MCF 10A (cell line): ENCODE data around the gene ANGPTL8. TPM values are rescaled to one million over a fixed set of nuclear protein-coding genes. Genes with fewer than 3 reads are reported as not detected.

ENCODE experiments used
- BruUV-seq: library from RNA; stranded (reverse); fragments of 400-500 nt; replicated peaks from 2 replicates; lab custom pipeline; 2021; lab: Mats Ljungman, UMichigan
- CTCF ChIA-PET: fragments of 300-600 bp; sonication (Branson Sonifier 250); formaldehyde crosslinking; extraction: SDS; loops from one replicate; lab custom pipeline; 2021; ENCODE audit warnings: antibody characterized with exemption, inconsistent platforms; lab: Yijun Ruan, JAX
- POLR2A ChIA-PET: fragments of 300-600, 350-650 bp; sonication (Branson Sonifier 250); formaldehyde crosslinking; extraction: SDS; loops from one replicate; lab custom pipeline; 2020; ENCODE audit warnings: antibody characterized with exemption, inconsistent platforms; lab: Yijun Ruan, JAX
- DNase-seq: peaks from one replicate; pipeline ENCODE4 v3.0.0-alpha.2; 2018; ENCODE audit not compliant: unreplicated experiment
- H3K27ac Mint-ChIP-seq: one replicate; pipeline ENCODE4 v1.8.0; 2022; ENCODE audit warnings: mild to moderate bottlenecking, low read depth, mixed read lengths; ENCODE audit not compliant: unreplicated experiment
- H3K27me3 Mint-ChIP-seq: one replicate; pipeline ENCODE4 v1.8.0; 2022; ENCODE audit warnings: mixed read lengths; ENCODE audit not compliant: insufficient read depth, unreplicated experiment
- H3K36me3 Mint-ChIP-seq: one replicate; pipeline ENCODE4 v1.8.0; 2022; ENCODE audit warnings: mild to moderate bottlenecking, moderate library complexity, mixed read lengths; ENCODE audit not compliant: insufficient read depth, unreplicated experiment
- H3K4me1 Mint-ChIP-seq: one replicate; pipeline ENCODE4 v1.8.0; 2022; ENCODE audit warnings: mixed read lengths; ENCODE audit not compliant: insufficient read depth, unreplicated experiment
- H3K4me3 Mint-ChIP-seq: one replicate; pipeline ENCODE4 v1.8.0; 2022; ENCODE audit warnings: mild to moderate bottlenecking, moderate library complexity, mixed read lengths; ENCODE audit not compliant: unreplicated experiment
- H3K9me3 Mint-ChIP-seq: one replicate; pipeline ENCODE4 v1.8.0; 2022; ENCODE audit warnings: mixed read lengths; ENCODE audit not compliant: unreplicated experiment
- intact Hi-C: fragments of 100-400 bp; cut with micrococcal nuclease; formaldehyde crosslinking; loops from 2 replicates; pipeline ENCODE4 v1.14.1; 2022
- total RNA-seq: library from RNA; stranded (reverse); gene quantifications from 2 replicates; pipeline ENCODE4 v1.2.3, GENCODE V29; 2022
- TF ChIP-seq, protein P1 (sequence below): fragments of 200-600 bp; IDR thresholded peaks from one replicate; pipeline ENCODE4 v1.8.0; 2022; ENCODE audit warnings: antibody characterized with exemption, mild to moderate bottlenecking; ENCODE audit not compliant: unreplicated experiment

ANGPTL8 gene
- total RNA-seq, 1 experiment from 2014 or later: not detected

- no TSS peak for BruUV-seq
- H3K27ac Mint-ChIP-seq: no peak overlapping the region
- TF ChIP-seq, protein P1, sequence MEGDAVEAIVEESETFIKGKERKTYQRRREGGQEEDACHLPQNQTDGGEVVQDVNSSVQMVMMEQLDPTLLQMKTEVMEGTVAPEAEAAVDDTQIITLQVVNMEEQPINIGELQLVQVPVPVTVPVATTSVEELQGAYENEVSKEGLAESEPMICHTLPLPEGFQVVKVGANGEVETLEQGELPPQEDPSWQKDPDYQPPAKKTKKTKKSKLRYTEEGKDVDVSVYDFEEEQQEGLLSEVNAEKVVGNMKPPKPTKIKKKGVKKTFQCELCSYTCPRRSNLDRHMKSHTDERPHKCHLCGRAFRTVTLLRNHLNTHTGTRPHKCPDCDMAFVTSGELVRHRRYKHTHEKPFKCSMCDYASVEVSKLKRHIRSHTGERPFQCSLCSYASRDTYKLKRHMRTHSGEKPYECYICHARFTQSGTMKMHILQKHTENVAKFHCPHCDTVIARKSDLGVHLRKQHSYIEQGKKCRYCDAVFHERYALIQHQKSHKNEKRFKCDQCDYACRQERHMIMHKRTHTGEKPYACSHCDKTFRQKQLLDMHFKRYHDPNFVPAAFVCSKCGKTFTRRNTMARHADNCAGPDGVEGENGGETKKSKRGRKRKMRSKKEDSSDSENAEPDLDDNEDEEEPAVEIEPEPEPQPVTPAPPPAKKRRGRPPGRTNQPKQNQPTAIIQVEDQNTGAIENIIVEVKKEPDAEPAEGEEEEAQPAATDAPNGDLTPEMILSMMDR: no peak
- H3K9me3 Mint-ChIP-seq: no peaks in the 10 kb centered on the region
- intact Hi-C loops: no loop called here
- peaks cover 3% of the 10 kb centered on the region for H3K4me1 Mint-ChIP-seq
- ChIA-PET POLR2A (no interaction called here), CTCF (no interaction called here)
- no peak overlapping the region for H3K4me3 Mint-ChIP-seq
- H3K27me3 Mint-ChIP-seq: no peaks in the 10 kb centered on the region
- peaks cover 24% of the 10 kb centered on the region for H3K36me3 Mint-ChIP-seq
- no peak for DNase-seq
These were observed 29.4 kb upstream of the ANGPTL8 start for GRCh38 chr19:11209839-11210655.

- ChIA-PET CTCF (no interaction called here), POLR2A (no interaction called here)
- TF ChIP-seq, protein P1: no peak
- BruUV-seq: no TSS peak
- Mint-ChIP-seq H3K4me3 (no peak overlapping the region), H3K9me3 (no peaks in the 10 kb centered on the region), H3K27ac (no peak overlapping the region), H3K36me3 (peaks cover 24% of the 10 kb centered on the region), H3K4me1 (no peaks in the 10 kb centered on the region), H3K27me3 (no peaks in the 10 kb centered on the region)
- DNase-seq: no peak
- intact Hi-C loops: no loop called here
These were observed 28.8 kb upstream of the ANGPTL8 start for GRCh38 chr19:11210656-11210928.

DNA sequence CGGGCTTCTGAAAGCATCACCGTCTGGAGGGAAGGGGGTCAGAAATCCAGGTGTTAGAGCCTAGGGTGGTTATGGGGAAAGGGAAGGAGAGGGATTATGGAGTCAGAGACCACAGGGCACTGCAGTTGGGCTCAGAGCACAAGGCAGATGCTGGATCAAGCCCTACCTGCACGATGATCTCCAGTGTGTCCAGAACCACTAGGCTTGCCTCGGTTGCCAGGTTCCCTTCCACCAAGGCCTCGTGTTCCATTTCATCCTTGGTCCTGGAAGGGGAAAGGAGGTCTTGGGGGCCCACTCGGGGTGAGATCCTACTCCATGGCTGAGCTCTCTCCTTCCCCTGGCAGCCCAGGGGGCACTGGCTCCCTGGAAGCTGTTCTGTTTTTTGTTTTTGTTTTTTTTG is 25.0 kb upstream of the ANGPTL8 start:
- Mint-ChIP-seq H3K4me3 (no peak overlapping the region), H3K9me3 (no peaks in the 10 kb centered on the region), H3K27ac (no peak overlapping the region), H3K27me3 (no peaks in the 10 kb centered on the region), H3K36me3 (peaks cover 33% of the 10 kb centered on the region), H3K4me1 (no peaks in the 10 kb centered on the region)
- POLR2A ChIA-PET: no interaction called here
- CTCF ChIA-PET: no interaction called here
- TF ChIP-seq, protein P1: no peak
- no peak for DNase-seq
- intact Hi-C loops: no loop called here
- no TSS peak for BruUV-seq

- peaks cover 26% of the 10 kb centered on the region for H3K9me3 Mint-ChIP-seq
- intact Hi-C loops: no loop called here
These were observed 18.3 kb upstream of the ANGPTL8 start for GRCh38 chr19:11221082-11221598.

More at GRCh38 chr19:11221082-11221598, 18.3 kb upstream of the ANGPTL8 start:
- Mint-ChIP-seq H3K27me3 (no peaks in the 10 kb centered on the region), H3K4me3 (no peak overlapping the region), H3K27ac (no peak overlapping the region), H3K36me3 (peaks cover 23% of the 10 kb centered on the region), H3K4me1 (no peaks in the 10 kb centered on the region)
- BruUV-seq: no TSS peak
- TF ChIP-seq, protein P1: no peak
- ChIA-PET POLR2A (no interaction called here), CTCF (no interaction called here)
- no peak for DNase-seq
